ENCODE data around the gene ANKRD37. TPM values are rescaled to one million over a fixed set of nuclear protein-coding genes. Genes with fewer than 3 reads are reported as not detected.
A peak's percentile ranks its signal among the peaks of the same experiment; 100 is the strongest.

ANKRD37 gene
- total and polyA plus RNA-seq, 2 donors from 2014 or later: 13.0 to 14.2 TPM

DNA sequence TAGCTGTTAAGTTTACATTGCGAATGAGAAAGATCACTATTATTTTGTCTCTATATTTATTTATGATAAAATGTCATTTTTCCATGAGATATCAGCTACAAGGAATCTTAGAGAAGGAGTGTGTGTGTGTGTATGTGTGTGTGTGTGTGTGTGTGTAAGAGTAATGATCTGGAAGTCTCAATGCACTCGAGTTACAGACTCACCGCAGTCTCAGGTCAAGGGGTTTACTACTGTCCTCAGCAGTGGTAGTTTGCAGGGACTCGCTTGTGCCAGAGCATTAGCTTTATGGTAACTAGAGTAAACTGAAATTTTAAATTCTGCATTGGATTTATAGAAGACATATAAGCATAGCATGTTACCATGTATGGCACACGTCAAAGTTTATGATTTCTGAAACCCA lies 31.8 kb upstream of the ANKRD37 start:
- peak in 4 of 5 donors; percentile 53 to 81 (median 70) for DNase-seq
- no peak for FAIRE-seq

DNA sequence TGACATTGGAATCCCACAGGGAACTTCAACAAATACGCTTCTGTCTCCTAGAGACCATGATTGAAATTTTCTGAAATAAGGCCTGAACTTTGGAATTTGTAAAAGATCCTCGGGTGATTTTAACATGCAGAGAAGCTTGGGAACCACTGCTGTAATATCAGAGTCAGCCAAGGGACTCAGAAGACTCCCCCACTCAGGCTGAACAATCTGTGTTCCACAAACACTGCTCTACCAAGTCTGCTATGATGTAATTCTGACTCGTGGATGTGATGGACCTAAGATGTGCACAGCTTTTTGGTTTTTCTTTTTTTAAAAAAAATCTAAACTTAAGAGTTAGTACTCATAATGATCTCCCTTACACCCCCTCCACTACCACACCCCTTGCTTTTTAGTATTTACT lies 26.9 kb upstream of the ANKRD37 start:
- peaks cover 0 to 4% (median 0%) of the 10 kb centered on the region in 3 donors for H3K36me3 ChIP-seq (ENCODE audit: control insufficient read depth in 2 of 3, insufficient read depth in 3 of 3, low read length in 3 of 3)
- intact Hi-C loops (cut with DNase I): no loop called here
- no peaks in the 10 kb centered on the region for H3K27me3 ChIP-seq (ENCODE audit: control insufficient read depth, insufficient read depth, low read length)
- DNase-seq (no peak), FAIRE-seq (no peak)
- no peaks in the 10 kb centered on the region for H3K4me1 ChIP-seq (ENCODE audit: control insufficient read depth in 2 of 3, insufficient read depth in 2 of 3, low read depth in 1 of 3, low read length in 3 of 3)
- H3K9ac ChIP-seq (ENCODE audit: low read length in 3 of 3): no peak overlapping the region
- H3K4me3 ChIP-seq (ENCODE audit: low read length in 3 of 3): no peak overlapping the region
- TF ChIP-seq, protein P1, sequence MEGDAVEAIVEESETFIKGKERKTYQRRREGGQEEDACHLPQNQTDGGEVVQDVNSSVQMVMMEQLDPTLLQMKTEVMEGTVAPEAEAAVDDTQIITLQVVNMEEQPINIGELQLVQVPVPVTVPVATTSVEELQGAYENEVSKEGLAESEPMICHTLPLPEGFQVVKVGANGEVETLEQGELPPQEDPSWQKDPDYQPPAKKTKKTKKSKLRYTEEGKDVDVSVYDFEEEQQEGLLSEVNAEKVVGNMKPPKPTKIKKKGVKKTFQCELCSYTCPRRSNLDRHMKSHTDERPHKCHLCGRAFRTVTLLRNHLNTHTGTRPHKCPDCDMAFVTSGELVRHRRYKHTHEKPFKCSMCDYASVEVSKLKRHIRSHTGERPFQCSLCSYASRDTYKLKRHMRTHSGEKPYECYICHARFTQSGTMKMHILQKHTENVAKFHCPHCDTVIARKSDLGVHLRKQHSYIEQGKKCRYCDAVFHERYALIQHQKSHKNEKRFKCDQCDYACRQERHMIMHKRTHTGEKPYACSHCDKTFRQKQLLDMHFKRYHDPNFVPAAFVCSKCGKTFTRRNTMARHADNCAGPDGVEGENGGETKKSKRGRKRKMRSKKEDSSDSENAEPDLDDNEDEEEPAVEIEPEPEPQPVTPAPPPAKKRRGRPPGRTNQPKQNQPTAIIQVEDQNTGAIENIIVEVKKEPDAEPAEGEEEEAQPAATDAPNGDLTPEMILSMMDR (IDR thresholded peaks at IDR 0.05; ENCODE audit: borderline replicate concordance, extremely low read depth, insufficient read depth): no peak
- no peaks in the 10 kb centered on the region for H3K9me3 ChIP-seq (ENCODE audit: control insufficient read depth in 2 of 3, insufficient read depth in 1 of 3, low read length in 3 of 3)
- no peak overlapping the region for H3K27ac ChIP-seq (ENCODE audit: low read depth in 2 of 2, low read length in 2 of 2)

More for the DNA sequence above, 31.8 kb upstream of the ANKRD37 start:
- intact Hi-C loops (cut with DNase I): no loop called here
- TF ChIP-seq, protein P1 (IDR thresholded peaks at IDR 0.05; ENCODE audit: borderline replicate concordance, extremely low read depth, insufficient read depth): no peak
- no peak overlapping the region for H3K27ac ChIP-seq (ENCODE audit: low read depth in 2 of 2, low read length in 2 of 2)
- H3K9ac ChIP-seq (ENCODE audit: low read length in 3 of 3): no peak overlapping the region
- no peaks in the 10 kb centered on the region for H3K36me3 ChIP-seq (ENCODE audit: control insufficient read depth in 2 of 3, insufficient read depth in 3 of 3, low read length in 3 of 3)
- H3K4me3 ChIP-seq (ENCODE audit: low read length in 3 of 3): no peak overlapping the region
- H3K9me3 ChIP-seq (ENCODE audit: control insufficient read depth in 2 of 3, insufficient read depth in 1 of 3, low read length in 3 of 3): no peaks in the 10 kb centered on the region
- no peaks in the 10 kb centered on the region for H3K4me1 ChIP-seq (ENCODE audit: control insufficient read depth in 2 of 3, insufficient read depth in 2 of 3, low read depth in 1 of 3, low read length in 3 of 3)
- no peaks in the 10 kb centered on the region for H3K27me3 ChIP-seq (ENCODE audit: control insufficient read depth, insufficient read depth, low read length)

DNA sequence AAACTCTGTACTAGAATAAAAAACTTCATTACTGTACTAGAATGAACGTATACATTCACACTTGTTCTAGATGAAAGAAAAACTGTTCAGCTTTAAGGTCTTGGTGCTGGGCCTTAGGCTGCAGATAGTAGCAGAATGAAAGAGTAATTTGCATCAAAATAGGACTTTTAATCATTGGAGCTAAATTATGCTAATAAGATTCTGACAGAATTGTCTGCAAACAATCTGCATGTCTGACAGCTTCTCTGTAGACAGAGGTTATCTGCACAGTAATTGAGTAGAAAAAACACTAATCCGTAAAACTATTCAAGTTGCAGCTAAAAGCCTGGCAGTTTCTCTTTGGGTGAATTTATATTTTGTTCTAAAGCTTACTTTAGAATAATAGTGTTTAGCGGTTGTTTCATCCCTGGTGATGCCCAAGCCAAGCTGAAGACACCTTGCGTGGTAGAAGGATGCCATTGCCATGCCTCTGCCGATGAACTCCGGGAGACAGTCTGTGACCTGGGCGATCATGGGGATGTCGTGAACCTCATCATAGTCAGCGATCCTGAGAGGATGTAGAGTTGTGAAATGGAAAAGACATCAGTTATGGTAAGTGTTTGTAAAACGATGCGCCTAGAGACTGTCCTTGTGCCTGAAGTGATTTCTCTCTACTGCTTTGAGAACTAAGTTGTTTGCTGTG lies 26.2 kb upstream of the ANKRD37 start:
- Histone ChIP-seq H3K36me3 (ENCODE audit: control insufficient read depth in 2 of 3, insufficient read depth in 3 of 3, low read length in 3 of 3) (peaks cover 0 to 4% (median 0%) of the 10 kb centered on the region in 3 donors), H3K4me3 (ENCODE audit: low read length in 3 of 3) (no peak overlapping the region), H3K27ac (ENCODE audit: low read depth in 2 of 2, low read length in 2 of 2) (no peak overlapping the region), H3K4me1 (ENCODE audit: control insufficient read depth in 2 of 3, insufficient read depth in 2 of 3, low read depth in 1 of 3, low read length in 3 of 3) (no peaks in the 10 kb centered on the region), H3K27me3 (ENCODE audit: control insufficient read depth, insufficient read depth, low read length) (no peaks in the 10 kb centered on the region), H3K9ac (ENCODE audit: low read length in 3 of 3) (no peak overlapping the region), H3K9me3 (ENCODE audit: control insufficient read depth in 2 of 3, insufficient read depth in 1 of 3, low read length in 3 of 3) (no peaks in the 10 kb centered on the region)
- TF ChIP-seq, protein P1 (IDR thresholded peaks at IDR 0.05; ENCODE audit: borderline replicate concordance, extremely low read depth, insufficient read depth): no peak
- intact Hi-C loops (cut with DNase I): no loop called here
- no peak for DNase-seq
- FAIRE-seq: no peak
